ENCODE measurements around the gene NSD2.

GRCh38 chr4:1973218-1973617 is 102.0 kb downstream of the NSD2 start:
- no peak for TF ChIP-seq CTCF (IDR thresholded peaks at IDR 0.05; ENCODE audit: poor library complexity, severe bottlenecking)
- TF ChIP-seq SMC3 (conservative IDR thresholded peaks at IDR 0.05; ENCODE audit: poor library complexity) = no peak
- no peak for TF ChIP-seq EP300 (conservative IDR thresholded peaks at IDR 0.05; ENCODE audit: poor library complexity, severe bottlenecking)
- no peak for TF ChIP-seq EZH2 (IDR thresholded peaks at IDR 0.05; ENCODE audit: borderline replicate concordance, insufficient read depth, low read length, poor library complexity, severe bottlenecking)
- no peak for TF ChIP-seq POLR2AphosphoS5 (IDR thresholded peaks at IDR 0.05)
